Right ventricle myocardium inferior (tissue), 1 donor: Measurements from ENCODE around the gene REXO1. TPM values are rescaled to one million over a fixed set of nuclear protein-coding genes. Genes with fewer than 3 reads are reported as not detected.
A peak's percentile ranks its signal among the peaks of the same experiment; 100 is the strongest.
"Not testable (repeated sequence)": the region's sequence is repeated elsewhere in the genome, so short reads cannot be mapped to it uniquely, and the experiment has no call there.

Experiments used
- ATAC-seq: fragments of 200-7000 bp; cut with Tn5 transposase; one replicate; pipeline ENCODE4 v1.9.1; 2020; ENCODE audit warnings: mild to moderate bottlenecking, moderate library complexity
- DNase-seq: peaks from one replicate; pipeline ENCODE4 v3.0.0; 2021; ENCODE audit errors: missing footprints
- intact Hi-C: fragments of 100-400 bp; cut with DNase I; formaldehyde crosslinking; loops from one replicate; pipeline ENCODE4 v1.11.0; 2022
- total RNA-seq: library from RNA; stranded (reverse); fragmentation: NEBNext Ultra II Directional; extraction: Animal tissue kit (Norgen Biotek cat#: 25700); gene quantifications from one replicate; pipeline ENCODE4 v1.2.1, GENCODE V29; 2021
- donor health status: DM: no; HTN: yes; CAD: no; lungs with severe emphysema.

REXO1 gene
- total RNA-seq, 1 donor from 2014 or later: 17.8 TPM

- intact Hi-C loops: no loop called here
- no peak for ATAC-seq
Observed at GRCh38 chr19:1807695-1808394, 40.4 kb downstream of the REXO1 start.

GRCh38 chr19:1807030-1807694 lies 41.1 kb downstream of the REXO1 start:
- intact Hi-C loops: no loop called here
- ATAC-seq: no peak
- no peak for DNase-seq

More at GRCh38 chr19:1807695-1808394, 40.4 kb downstream of the REXO1 start:
- no peak for DNase-seq

- intact Hi-C loops: no loop called here
- ATAC-seq (no peak), DNase-seq (no peak)
Observed at GRCh38 chr19:1806184-1807029, 41.9 kb downstream of the REXO1 start.

GRCh38 chr19:1805401-1806183 lies 42.7 kb downstream of the REXO1 start:
- intact Hi-C loops: no loop called here
- ATAC-seq (no peak), DNase-seq (no peak)

- intact Hi-C loops: no loop called here
- ATAC-seq: no peak
- no peak for DNase-seq
Observed at GRCh38 chr19:1804858-1805257, 43.4 kb downstream of the REXO1 start.

GRCh38 chr19:1799695-1800342 lies 48.5 kb downstream of the REXO1 start:
- intact Hi-C loops: no loop called here
- ATAC-seq (no peak), DNase-seq (no peak)

- intact Hi-C loops, ATAC-seq, DNase-seq: not testable (repeated sequence)
Observed at GRCh38 chr19:1797313-1797712, 51.0 kb downstream of the REXO1 start.

- ATAC-seq (no peak), DNase-seq (no peak)
- intact Hi-C loops: no loop called here
Observed at GRCh38 chr19:1796395-1797142, 51.7 kb downstream of the REXO1 start.

- DNase-seq (no peak), ATAC-seq (no peak)
- intact Hi-C loops: no loop called here
Observed at GRCh38 chr19:1794424-1795172, 53.7 kb downstream of the REXO1 start.

- ATAC-seq: no peak
- intact Hi-C loops: no loop called here
- DNase-seq: no peak
Observed at GRCh38 chr19:1791879-1792278, 56.4 kb downstream of the REXO1 start.

- no peak for ATAC-seq
- intact Hi-C loops: no loop called here
- DNase-seq: no peak
Observed at GRCh38 chr19:1790054-1790792, 58.1 kb downstream of the REXO1 start.

- ATAC-seq: peak; percentile 38
- DNase-seq: no peak
- intact Hi-C loops: loop anchor here (2.0 kb wide), 1 partner anchor 37 kb away; no protein-coding TSS in a partner anchor
Observed at GRCh38 chr19:1789261-1790041, 58.8 kb downstream of the REXO1 start.

- ATAC-seq (no peak), DNase-seq (no peak)
- intact Hi-C loops: no loop called here
Observed at GRCh38 chr19:1787116-1787515, 61.2 kb downstream of the REXO1 start.

GRCh38 chr19:1786668-1787067 lies 61.6 kb downstream of the REXO1 start:
- intact Hi-C loops: no loop called here
- no peak for DNase-seq
- ATAC-seq: no peak

GRCh38 chr19:1785310-1785709 lies 63.0 kb downstream of the REXO1 start:
- no peak for ATAC-seq
- intact Hi-C loops: no loop called here
- DNase-seq: no peak

GRCh38 chr19:1783874-1784273 lies 64.4 kb downstream of the REXO1 start:
- intact Hi-C loops: no loop called here
- no peak for ATAC-seq
- DNase-seq: no peak
